GM19452 (cell line): ENCODE results near the gene CYP2S1.
"Not testable (repeated sequence)": the region's sequence is repeated elsewhere in the genome, so short reads cannot be mapped to it uniquely, and the experiment has no call there.

ENCODE experiments used
- ATAC-seq: cut with Tn5 transposase; IDR thresholded peaks from one replicate; pipeline ENCODE4 v1.9.1; 2021; ENCODE audit not compliant: unreplicated experiment

CYP2S1 gene

GRCh38 chr19:41225238-41226052 lies 32.4 kb downstream of the CYP2S1 start:
- no peak for ATAC-seq

GRCh38 chr19:41226053-41226873 lies 33.2 kb downstream of the CYP2S1 start:
- no peak for ATAC-seq

GRCh38 chr19:41226874-41227390 lies 33.9 kb downstream of the CYP2S1 start:
- no peak for ATAC-seq

GRCh38 chr19:41228486-41228885 lies 35.5 kb downstream of the CYP2S1 start:
- ATAC-seq, result no peak

GRCh38 chr19:41229338-41229737 lies 36.3 kb downstream of the CYP2S1 start:
- not testable (repeated sequence) for ATAC-seq

GRCh38 chr19:41230067-41230857 lies 37.2 kb downstream of the CYP2S1 start:
- no peak for ATAC-seq

GRCh38 chr19:41232686-41233085 lies 39.7 kb downstream of the CYP2S1 start:
- no peak for ATAC-seq

GRCh38 chr19:41233748-41234240 lies 40.8 kb downstream of the CYP2S1 start:
- no peak for ATAC-seq

GRCh38 chr19:41234512-41235168 lies 41.6 kb downstream of the CYP2S1 start:
- no peak for ATAC-seq

GRCh38 chr19:41235480-41235879 lies 42.5 kb downstream of the CYP2S1 start:
- no peak for ATAC-seq

GRCh38 chr19:41238244-41238643 lies 45.2 kb downstream of the CYP2S1 start:
- no peak for ATAC-seq

GRCh38 chr19:41239363-41239762 lies 46.3 kb downstream of the CYP2S1 start:
- no peak for ATAC-seq

GRCh38 chr19:41239961-41240574 lies 47.0 kb downstream of the CYP2S1 start:
- ATAC-seq, result no peak

- ATAC-seq, result no peak
These were observed 48.8 kb downstream of the CYP2S1 start for GRCh38 chr19:41241859-41242258.

- ATAC-seq, result no peak
These were observed 51.1 kb downstream of the CYP2S1 start for GRCh38 chr19:41244117-41244516.

GRCh38 chr19:41245843-41246242 lies 52.8 kb downstream of the CYP2S1 start:
- ATAC-seq, result no peak

- ATAC-seq, result no peak
These were observed 55.9 kb downstream of the CYP2S1 start for GRCh38 chr19:41248895-41249294.

- no peak for ATAC-seq
These were observed 56.8 kb downstream of the CYP2S1 start for GRCh38 chr19:41249707-41250423.

GRCh38 chr19:41253660-41254059 lies 60.6 kb downstream of the CYP2S1 start:
- no peak for ATAC-seq
